HG03108 (cell line): ENCODE data around the gene DCLK1.

Experiments used
- ATAC-seq: cut with Tn5 transposase; IDR thresholded peaks from one replicate; pipeline ENCODE4 v1.9.1; 2021; ENCODE audit warnings: moderate library complexity; ENCODE audit not compliant: unreplicated experiment

DCLK1 gene

GRCh38 chr13:35838356-35838755 lies 292.8 kb downstream of the DCLK1 start:
- no peak for ATAC-seq

GRCh38 chr13:35836446-35836845 lies 294.7 kb downstream of the DCLK1 start:
- no peak for ATAC-seq

DNA sequence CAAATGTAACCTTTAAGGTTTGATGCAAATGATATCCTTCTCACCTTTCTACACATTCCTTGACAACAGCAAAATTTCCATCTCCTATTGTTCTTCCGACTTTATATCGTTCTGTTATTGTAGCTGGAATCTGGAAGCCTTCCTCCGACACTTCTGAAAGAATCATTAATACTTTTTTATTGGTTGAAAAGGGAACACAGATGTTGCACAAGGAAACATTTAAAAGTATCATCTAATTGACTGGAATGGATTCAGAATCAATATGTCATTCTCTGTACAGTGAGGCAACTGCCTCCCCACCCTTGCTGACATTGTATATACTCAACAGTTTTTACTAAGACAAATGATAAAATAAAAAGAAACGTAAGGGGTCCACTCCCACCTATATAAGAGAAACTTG lies 295.2 kb downstream of the DCLK1 start:
- no peak for ATAC-seq

GRCh38 chr13:35833608-35834275 lies 297.4 kb downstream of the DCLK1 start:
- ATAC-seq, result no peak

DNA sequence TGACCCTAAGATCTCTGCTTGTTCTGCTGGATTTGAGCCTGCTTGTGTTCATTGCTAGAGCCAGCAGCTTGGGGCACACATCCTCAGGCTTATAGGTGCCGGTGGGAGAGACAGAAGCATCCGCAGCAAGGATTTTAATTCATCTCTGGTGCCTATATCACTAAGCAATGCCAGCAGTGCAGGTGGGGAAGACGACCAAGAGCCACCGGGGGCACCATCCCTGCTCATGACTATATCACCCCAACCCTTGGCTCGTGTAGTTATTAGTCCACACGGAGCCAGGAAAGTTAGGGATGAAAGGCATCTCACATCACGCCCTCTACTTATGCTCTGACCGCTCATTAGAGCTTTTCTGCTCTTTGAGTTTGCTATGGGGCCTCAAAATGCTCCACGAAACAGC lies 298.2 kb downstream of the DCLK1 start:
- ATAC-seq, result no peak

DNA sequence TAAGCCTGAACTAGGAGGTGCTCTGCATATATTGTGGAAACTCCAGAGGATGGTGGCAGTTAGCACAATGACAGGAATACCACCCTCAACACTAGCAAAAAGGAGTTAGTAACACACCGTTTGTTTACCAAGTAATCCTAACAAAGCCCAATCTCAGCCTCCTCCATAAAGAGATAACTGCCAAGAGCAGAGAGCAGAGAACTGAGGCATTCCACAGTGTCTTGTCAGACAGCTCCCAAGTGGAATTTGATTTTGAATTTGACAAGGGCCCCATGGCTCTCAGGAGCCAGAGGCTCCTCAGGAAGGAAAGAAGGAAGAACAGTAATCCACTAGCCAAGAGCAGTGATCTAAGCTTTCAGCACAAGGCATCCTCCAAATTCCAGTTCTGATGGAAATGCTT lies 298.6 kb downstream of the DCLK1 start:
- ATAC-seq, result no peak

- no peak for ATAC-seq
Measured at GRCh38 chr13:35830850-35831450, 300.2 kb downstream of the DCLK1 start.

DNA sequence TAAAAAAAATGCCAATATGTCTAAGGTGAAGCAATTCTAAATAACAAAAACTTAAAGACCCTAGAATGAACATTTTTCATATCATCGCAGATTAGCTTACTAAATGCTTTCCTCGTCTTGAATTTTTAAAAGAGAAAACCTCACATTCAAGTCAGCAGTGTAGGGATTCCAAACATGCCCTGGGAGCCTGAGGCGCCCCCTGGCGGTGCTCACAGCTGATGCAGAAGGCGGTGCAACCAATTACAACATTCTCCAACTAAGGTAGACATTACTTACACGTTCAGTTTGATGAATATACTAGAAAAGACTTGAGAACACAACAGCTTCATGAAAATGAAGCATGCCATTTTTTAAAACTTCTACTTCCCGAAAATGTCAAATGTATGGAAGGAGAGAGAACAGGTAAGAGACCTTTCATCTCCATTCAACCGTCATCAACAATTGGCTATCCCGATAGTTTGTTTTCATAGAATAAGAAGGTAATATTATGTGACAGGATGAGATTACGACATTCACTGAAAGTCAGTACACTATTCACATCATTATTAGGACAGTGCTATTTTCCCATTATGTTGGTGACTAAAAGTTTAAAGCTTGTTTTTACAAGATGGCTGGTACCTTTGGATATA lies 304.4 kb downstream of the DCLK1 start:
- ATAC-seq, result no peak

DNA sequence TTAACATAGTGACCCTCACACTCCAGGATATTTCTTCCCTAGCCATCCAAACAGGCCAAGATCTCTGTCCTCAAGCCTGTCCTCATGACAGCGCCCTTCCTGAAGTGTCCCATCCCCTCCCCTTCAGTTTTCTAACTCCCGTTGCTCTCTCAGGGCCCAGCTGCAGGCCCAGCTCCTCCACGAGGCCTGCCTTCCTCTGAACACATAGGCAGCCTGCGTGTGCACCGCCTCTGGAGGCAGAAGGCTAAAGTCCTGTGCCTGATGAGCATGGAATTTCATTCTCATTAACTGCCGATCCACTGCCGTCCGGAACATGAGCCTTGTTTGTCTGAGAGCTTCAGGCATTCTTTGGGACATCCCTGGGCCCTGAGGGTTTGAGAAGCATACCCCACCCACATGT lies 306.4 kb downstream of the DCLK1 start:
- no peak for ATAC-seq

GRCh38 chr13:35824395-35824794 lies 306.8 kb downstream of the DCLK1 start:
- ATAC-seq, result no peak

DNA sequence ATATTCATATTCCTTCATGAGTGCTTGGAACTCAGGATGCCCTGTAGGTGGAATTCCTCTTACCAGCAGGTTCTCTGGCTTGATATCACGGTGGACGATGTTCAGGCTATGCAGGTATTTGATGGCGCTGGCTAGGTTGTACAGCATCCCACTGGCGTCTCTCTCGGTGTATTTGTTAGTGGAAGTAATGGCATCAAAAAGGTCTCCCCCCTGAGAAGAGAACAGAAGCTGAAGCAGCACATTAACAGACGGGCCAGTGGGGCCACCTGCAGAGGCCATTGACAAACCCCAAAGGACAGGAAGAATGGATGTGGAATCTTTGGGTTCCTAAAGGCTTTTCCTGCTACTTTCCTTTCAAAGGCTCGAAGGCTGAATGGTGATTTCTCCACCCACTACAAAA lies 308.5 kb downstream of the DCLK1 start:
- ATAC-seq, result no peak

DNA sequence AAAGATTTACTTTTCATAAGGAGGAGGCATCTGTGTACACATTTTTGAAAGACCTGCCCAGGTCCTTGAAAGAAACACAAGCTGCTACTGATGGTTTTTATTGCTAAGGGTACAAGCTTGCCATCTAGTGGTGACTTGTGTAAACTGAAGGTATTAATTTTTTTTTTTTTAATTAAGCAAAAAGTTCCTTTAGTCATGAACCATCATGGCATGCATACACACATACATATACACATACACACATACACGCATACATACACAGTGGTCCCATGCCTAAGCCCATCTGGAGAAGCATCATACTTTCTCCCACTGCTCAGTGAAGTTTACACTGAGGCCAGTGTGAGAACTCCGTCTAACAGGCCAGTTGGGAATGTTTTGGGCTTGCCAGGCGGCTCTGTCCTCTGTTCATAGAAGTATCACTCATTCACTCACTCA lies 312.5 kb downstream of the DCLK1 start:
- no peak for ATAC-seq

DNA sequence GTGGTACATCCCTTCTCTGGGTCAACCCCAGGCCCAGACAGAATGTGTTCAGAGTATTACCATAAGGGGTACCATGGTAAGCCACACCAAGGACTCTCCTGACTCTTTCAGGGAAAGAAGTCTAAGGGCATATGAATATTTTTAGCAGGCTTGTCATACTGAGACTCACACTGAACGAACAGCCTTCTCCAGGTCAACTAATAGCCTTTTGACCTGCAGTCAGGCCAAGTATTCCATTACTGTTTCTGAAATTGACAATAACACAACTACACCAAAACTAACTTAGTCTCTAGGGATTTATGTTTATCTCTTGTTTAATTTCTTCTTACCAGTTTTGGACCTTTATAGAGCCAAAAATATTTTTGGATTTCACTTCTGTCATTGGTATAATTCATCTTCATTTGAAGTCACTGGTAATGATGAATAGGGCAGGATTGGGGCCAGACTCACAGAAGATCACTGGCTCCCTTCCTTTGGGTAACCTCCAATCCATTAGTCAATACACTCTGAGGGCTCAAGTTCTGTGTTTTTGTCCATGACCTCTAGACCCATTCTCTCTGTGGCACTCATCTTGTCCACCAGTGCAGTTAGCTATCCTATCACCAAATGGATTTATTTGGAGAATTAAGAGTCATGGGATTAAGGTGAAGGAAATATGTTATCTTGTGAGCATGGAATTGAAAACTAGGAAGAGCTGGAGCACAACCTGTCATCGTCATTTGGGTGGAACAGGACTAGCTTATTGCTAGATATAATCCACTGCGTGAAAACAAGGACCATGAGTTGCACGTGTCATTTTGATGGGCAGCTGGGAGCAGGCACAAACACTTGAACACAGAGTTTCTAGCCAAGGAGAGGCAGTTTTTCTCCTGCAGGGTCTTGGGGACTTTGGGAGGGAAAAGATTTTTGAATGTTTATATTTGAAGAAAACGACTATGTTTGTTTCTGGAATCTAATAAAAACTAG lies 313.3 kb downstream of the DCLK1 start:
- no peak for ATAC-seq

GRCh38 chr13:35814605-35815011 lies 316.6 kb downstream of the DCLK1 start:
- no peak for ATAC-seq

DNA sequence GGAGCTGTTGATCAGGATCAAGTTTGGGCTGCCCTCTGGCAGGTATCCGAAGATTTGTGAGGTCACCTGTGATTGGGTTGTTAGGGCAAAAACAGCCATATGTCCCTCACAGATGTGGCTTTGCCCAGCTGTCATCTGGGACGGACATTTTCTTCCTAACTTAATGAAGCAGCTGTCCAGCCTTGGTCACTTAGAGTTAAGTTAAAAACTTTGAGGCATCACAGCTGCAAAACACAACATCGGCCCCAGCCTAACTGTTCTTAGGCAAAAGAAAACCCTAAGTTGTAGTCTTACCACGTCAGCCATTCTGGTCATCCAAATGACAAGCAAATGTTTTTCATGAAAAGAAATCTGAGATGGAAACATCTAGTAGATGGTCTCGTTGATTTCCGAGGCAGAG lies 318.4 kb downstream of the DCLK1 start:
- ATAC-seq, result no peak

DNA sequence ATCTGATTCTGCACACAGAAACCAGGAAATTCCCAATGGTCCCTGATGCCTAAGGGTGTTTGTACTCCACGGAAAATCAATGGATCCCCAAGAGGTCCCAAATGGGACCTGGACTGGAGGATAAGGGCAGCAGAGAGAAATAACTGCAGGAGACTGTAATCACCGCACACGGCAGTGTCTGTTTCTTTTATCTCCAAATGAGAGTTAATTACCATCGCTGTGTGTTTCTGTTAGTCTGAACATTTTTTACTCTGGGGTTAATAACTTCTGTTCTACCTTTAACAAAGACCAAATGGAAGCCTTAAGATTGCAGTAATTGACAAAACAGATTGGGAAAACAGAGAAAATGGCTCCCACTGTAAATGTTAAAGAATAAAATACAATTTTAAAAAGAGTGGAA lies 320.9 kb downstream of the DCLK1 start:
- no peak for ATAC-seq

GRCh38 chr13:35808846-35809245 lies 322.3 kb downstream of the DCLK1 start:
- ATAC-seq, result no peak

DNA sequence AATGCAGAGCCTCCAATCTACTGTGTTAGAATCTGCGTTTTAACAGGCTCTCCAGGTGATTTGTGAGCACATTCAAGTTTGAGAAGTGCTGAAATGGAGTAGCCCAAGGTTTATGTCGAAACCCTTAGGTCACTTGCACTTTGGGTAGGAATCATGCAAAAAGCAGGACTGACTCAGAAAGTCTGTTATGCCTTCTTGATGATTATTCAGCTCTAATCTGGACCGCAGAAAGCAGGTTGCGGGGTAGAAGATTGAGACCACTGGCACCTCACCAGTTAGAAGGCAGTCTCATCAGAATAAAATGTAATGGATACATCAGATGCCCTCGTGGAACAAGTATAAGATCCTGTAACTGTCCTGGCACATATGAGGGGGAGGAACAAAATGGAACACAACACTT lies 326.3 kb downstream of the DCLK1 start:
- ATAC-seq, result no peak

DNA sequence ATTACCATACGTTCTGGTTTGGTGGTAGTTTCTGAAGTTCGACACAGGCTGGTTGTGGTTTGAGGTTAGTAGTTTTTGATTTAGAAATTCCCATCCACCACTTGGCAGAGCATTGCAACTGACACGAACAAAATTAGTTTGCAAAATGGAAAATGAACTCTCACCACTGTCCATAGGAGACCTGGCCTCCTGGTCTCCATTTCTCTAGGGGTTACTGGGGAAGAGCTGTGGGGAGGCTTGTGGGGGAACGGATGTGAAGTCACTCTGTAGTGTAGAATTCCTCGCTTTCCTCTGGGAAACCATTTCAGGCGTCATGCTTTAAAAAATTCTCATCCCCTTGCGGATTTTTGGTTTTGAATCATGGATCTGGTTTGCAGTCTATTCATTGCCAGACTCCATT lies 333.2 kb downstream of the DCLK1 start:
- ATAC-seq, result no peak

DNA sequence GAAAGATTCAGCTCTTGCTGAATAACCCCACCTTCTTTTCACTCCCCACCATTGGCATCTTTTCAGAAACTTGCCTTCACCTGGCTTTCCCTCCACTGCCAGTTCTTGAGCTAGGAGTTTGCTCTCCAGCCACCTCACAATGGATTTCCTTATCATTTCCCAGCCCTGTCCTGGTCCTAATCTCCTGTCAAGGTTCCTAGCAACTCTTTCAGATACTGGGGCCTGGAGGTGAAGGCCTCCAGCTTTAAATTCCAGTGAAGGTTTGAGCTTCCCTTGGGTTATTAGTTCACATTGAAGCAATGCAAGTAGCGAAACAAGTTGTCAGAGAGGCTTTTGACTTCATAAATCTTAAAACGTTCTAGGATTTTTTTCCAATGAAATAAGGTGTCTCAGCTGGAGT lies 333.9 kb downstream of the DCLK1 start:
- ATAC-seq, result no peak

DNA sequence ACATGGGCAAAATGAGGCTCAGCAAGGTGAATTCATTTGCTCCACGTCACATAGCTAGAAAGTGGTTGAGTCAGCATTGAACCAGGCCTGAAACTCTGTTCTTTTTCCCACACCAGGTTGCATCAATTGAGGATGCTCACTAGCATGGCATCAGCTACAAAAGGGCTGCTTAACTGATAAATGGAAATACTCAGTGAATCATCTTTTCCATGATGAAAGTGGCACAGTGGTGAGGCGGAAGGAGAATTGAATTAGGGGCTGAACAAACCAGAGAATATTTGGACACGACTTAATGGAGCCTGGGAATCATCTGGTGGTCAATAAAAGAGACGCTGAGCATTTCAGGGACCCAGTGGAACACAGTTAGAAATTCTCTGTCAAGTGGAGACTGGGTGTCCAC lies 334.6 kb downstream of the DCLK1 start:
- ATAC-seq, result no peak
